Neural cell (in vitro differentiated cells): ENCODE measurements around the gene FBXO38.

Experiments used
- CTCF ChIP-seq: fragments of 450-650 bp; IDR thresholded peaks from 2 replicates; pipeline ENCODE4 v1.5.1; 2014; ENCODE audit warnings: antibody characterized with exemption, mild to moderate bottlenecking, moderate library complexity; ENCODE audit not compliant: poor library complexity, severe bottlenecking
- EP300 ChIP-seq: fragments of 450-650 bp; conservative IDR thresholded peaks from 2 replicates; pipeline ENCODE4 v1.6.1; 2014; ENCODE audit warnings: antibody characterized with exemption, mild to moderate bottlenecking, moderate library complexity; ENCODE audit not compliant: poor library complexity, severe bottlenecking
- EZH2 ChIP-seq: fragments of 200-600, 300-800 bp; shearing (Covaris generic), sonication (generic); IDR thresholded peaks from 2 replicates; pipeline ENCODE4 v1.6.1; 2014; ENCODE audit warnings: antibody characterized with exemption, low read length, borderline replicate concordance, mild to moderate bottlenecking; ENCODE audit not compliant: insufficient read depth, poor library complexity, severe bottlenecking
- POLR2AphosphoS5 ChIP-seq: IDR thresholded peaks from 2 replicates; pipeline ENCODE4 v1.6.1; 2012
- REST ChIP-seq: IDR thresholded peaks from 2 replicates; pipeline ENCODE4 v1.6.1; 2012; ENCODE audit warnings: borderline replicate concordance
- SMC3 ChIP-seq: fragments of 450-650 bp; conservative IDR thresholded peaks from 2 replicates; pipeline ENCODE4 v1.6.1; 2014; ENCODE audit warnings: antibody characterized with exemption, mild to moderate bottlenecking, moderate library complexity; ENCODE audit not compliant: poor library complexity
- TAF1 ChIP-seq: IDR thresholded peaks from 2 replicates; pipeline ENCODE4 v1.6.1; 2012; ENCODE audit warnings: low read depth

DNA sequence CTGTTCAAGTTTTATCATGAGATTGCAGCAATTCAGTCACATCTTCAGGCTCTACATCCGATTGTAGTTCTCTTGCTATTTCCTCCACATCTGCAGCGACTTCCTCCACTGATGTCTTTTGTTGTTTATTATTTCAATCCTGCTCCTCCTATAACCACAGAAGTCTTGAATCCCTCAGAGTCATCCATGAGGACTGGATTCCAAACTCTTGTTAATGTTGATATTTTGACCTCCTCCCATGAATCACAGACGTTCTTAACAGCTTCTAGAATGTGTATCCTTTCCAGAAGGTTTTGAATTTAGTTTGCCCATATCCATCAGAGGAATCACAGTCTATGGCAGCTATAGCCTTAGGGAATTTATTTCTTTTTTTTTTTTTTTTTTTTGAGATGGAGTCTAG, 3.6 kb downstream of the FBXO38 start:
- TF ChIP-seq CTCF, result no peak
- no peak for TF ChIP-seq EP300
- TF ChIP-seq POLR2AphosphoS5, result no peak
- no peak for TF ChIP-seq SMC3
- no peak for TF ChIP-seq TAF1
- TF ChIP-seq EZH2, result no peak
- TF ChIP-seq REST, result no peak
